ENCODE measurements around the gene PRICKLE1. TPM values are rescaled to one million over a fixed set of nuclear protein-coding genes. Genes with fewer than 3 reads are reported as not detected.

The PRICKLE1 gene
- total and polyA plus RNA-seq, 2 of the 13 experiments (the other 11 are each of a cell fraction or from before 2014, with no cell fraction given), result not detected

DNA sequence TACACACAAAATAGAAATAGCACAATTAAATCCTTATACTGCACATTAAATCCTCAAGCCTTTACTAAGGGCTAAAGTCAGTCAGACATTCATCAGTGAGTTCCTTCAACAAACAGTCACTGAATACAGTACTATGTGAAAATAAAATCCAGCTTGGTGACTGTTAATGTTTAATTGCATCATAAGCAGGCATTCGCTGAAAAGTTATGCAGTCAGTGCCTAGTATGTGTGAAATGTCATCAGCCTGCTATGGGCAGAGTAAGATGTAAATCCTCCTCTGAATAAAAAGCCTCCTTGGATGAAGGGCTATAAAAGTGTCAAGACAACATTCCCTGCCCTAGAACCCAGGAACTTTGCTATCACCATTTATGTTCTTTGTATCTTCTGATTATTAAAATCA is 116.4 kb downstream of the PRICKLE1 start (continued):
- TF ChIP-seq CSRNP1 (CRISPR knock-in tag; IDR thresholded peaks at IDR 0.05), result no peak
- TF ChIP-seq ZMYM4 (CRISPR knock-in tag; IDR thresholded peaks at IDR 0.05), result no peak
- TF ChIP-seq ZNF367 (CRISPR knock-in tag; IDR thresholded peaks at IDR 0.05; ENCODE audit: borderline replicate concordance), result no peak
- TF ChIP-seq ZNF451 (CRISPR knock-in tag; IDR thresholded peaks at IDR 0.05), result no peak
- no peak for TF ChIP-seq ELF3 (CRISPR knock-in tag; IDR thresholded peaks at IDR 0.05)
- TF ChIP-seq SAFB2 (CRISPR knock-in tag; IDR thresholded peaks at IDR 0.05; ENCODE audit: borderline replicate concordance, low read depth), result no peak
- TF ChIP-seq, protein P1, sequence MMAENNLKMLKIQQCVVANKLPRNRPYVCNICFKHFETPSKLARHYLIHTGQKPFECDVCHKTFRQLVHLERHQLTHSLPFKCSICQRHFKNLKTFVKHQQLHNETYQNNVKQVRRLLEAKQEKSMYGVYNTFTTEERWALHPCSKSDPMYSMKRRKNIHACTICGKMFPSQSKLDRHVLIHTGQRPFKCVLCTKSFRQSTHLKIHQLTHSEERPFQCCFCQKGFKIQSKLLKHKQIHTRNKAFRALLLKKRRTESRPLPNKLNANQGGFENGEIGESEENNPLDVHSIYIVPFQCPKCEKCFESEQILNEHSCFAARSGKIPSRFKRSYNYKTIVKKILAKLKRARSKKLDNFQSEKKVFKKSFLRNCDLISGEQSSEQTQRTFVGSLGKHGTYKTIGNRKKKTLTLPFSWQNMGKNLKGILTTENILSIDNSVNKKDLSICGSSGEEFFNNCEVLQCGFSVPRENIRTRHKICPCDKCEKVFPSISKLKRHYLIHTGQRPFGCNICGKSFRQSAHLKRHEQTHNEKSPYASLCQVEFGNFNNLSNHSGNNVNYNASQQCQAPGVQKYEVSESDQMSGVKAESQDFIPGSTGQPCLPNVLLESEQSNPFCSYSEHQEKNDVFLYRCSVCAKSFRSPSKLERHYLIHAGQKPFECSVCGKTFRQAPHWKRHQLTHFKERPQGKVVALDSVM (CRISPR knock-in tag; IDR thresholded peaks at IDR 0.05), result no peak
- TF ChIP-seq SP4 (CRISPR knock-in tag; IDR thresholded peaks at IDR 0.05), result no peak
- TF ChIP-seq, protein P2, sequence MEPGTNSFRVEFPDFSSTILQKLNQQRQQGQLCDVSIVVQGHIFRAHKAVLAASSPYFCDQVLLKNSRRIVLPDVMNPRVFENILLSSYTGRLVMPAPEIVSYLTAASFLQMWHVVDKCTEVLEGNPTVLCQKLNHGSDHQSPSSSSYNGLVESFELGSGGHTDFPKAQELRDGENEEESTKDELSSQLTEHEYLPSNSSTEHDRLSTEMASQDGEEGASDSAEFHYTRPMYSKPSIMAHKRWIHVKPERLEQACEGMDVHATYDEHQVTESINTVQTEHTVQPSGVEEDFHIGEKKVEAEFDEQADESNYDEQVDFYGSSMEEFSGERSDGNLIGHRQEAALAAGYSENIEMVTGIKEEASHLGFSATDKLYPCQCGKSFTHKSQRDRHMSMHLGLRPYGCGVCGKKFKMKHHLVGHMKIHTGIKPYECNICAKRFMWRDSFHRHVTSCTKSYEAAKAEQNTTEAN (CRISPR knock-in tag; conservative IDR thresholded peaks at IDR 0.05), result no peak
- TF ChIP-seq, protein P3, sequence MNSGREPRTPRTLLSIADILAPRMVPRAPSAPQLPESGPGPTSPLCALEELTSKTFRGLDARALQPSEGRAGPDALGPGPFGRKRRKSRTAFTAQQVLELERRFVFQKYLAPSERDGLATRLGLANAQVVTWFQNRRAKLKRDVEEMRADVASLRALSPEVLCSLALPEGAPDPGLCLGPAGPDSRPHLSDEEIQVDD (CRISPR knock-in tag; IDR thresholded peaks at IDR 0.05; ENCODE audit: borderline replicate concordance), result no peak
